ENCODE measurements around the gene CNIH3. TPM values are rescaled to one million over a fixed set of nuclear protein-coding genes. Genes with fewer than 3 reads are reported as not detected.

CNIH3 gene
- total and polyA plus RNA-seq, 2 donors (not counting 3 experiments of a cell fraction or from before 2014, with no cell fraction given), result 1.3 to 2.5 TPM

GRCh38 chr1:224696021-224696420 is 79.9 kb downstream of the CNIH3 start:
- no peak for TF ChIP-seq MYC (IDR thresholded peaks at IDR 0.05; ENCODE audit: low read depth, low read length)
- TF ChIP-seq CTCF (IDR thresholded peaks at IDR 0.05; ENCODE audit: extremely low read depth in 1 of 2, insufficient read depth in 1 of 2, low read depth in 1 of 2, low read length in 2 of 2), result no peak
- TF ChIP-seq FOS (IDR thresholded peaks at IDR 0.05; ENCODE audit: borderline replicate concordance, insufficient read depth, low read length), result no peak
- no peak for TF ChIP-seq EZH2 (IDR thresholded peaks at IDR 0.05; ENCODE audit: borderline replicate concordance, low read depth, low read length, severe bottlenecking)
- no peak for TF ChIP-seq JUN (IDR thresholded peaks at IDR 0.05; ENCODE audit: borderline replicate concordance, insufficient read depth, insufficient read length, low read depth)
- no peak for TF ChIP-seq GATA2 (IDR thresholded peaks at IDR 0.05; ENCODE audit: insufficient read depth, insufficient read length, low read depth, low read length)
- no peak for TF ChIP-seq POLR2A (IDR thresholded peaks at IDR 0.05; ENCODE audit: low read depth, low read length)
- TF ChIP-seq MAX (IDR thresholded peaks at IDR 0.05; ENCODE audit: insufficient read depth, insufficient read length), result no peak
- TF ChIP-seq POLR2AphosphoS5 (IDR thresholded peaks at IDR 0.05; ENCODE audit: insufficient read depth, low read depth, low read length), result no peak
- no peak for FAIRE-seq
- H4K20me1 ChIP-seq (replicated peaks; ENCODE audit: control insufficient read depth, extremely low read depth, insufficient read depth, low read length), result no peaks in the 10 kb centered on the region
- H2AFZ ChIP-seq (ENCODE audit: low read depth, low read length), result no peak overlapping the region
- H3K4me1 ChIP-seq (ENCODE audit: control insufficient read depth, extremely low read depth, insufficient read depth, low read length), result no peaks in the 10 kb centered on the region
- no peaks in the 10 kb centered on the region for H3K9me1 ChIP-seq (replicated peaks; ENCODE audit: control insufficient read depth, extremely low read depth, insufficient read depth, low read length)
- no peak overlapping the region for H3K9ac ChIP-seq (replicated peaks; ENCODE audit: extremely low read depth, insufficient read depth, low read length)
- no peaks in the 10 kb centered on the region for H3K9me3 ChIP-seq (replicated peaks; ENCODE audit: control insufficient read depth, insufficient read depth, low read length)
- POLR2A ChIA-PET, result no interaction called here
- no peaks in the 10 kb centered on the region for H3K36me3 ChIP-seq (ENCODE audit: control insufficient read depth in 2 of 2, extremely low read depth in 1 of 2, insufficient read depth in 2 of 2, low read length in 2 of 2)
- intact Hi-C loops (cut with micrococcal nuclease) (no loop called here), dilution Hi-C loops (cut with MboI; ENCODE audit: extremely low pct_ligation_motif_present, low sequenced_read_pairs) (no loop called here)
- H3K79me2 ChIP-seq (ENCODE audit: control insufficient read depth, insufficient read depth, low read length), result no peaks in the 10 kb centered on the region
- CTCF ChIA-PET, result no interaction called here
- H3K4me2 ChIP-seq (ENCODE audit: insufficient read depth, low read length), result no peak overlapping the region
- no TSS peak for BruUV-seq (replicated peaks)
- no peaks in the 10 kb centered on the region for H3K27me3 ChIP-seq (ENCODE audit: control insufficient read depth in 2 of 2, insufficient read depth in 2 of 2, low read length in 2 of 2)
- no peak overlapping the region for H3K4me3 ChIP-seq (replicated peaks in 1 of 3; ENCODE audit: insufficient read depth in 1 of 3, low read depth in 1 of 3, low read length in 3 of 3)
- no peak for DNase-seq (ENCODE audit: low read depth, low spot score)
- H3K27ac ChIP-seq (ENCODE audit: insufficient read depth, low read depth, low read length), result no peak overlapping the region

Measured in endothelial cell of umbilical vein (primary cell).